COLO668 (cell line): Measurements from ENCODE around the gene TNFRSF25.

Experiments used
- DNase-seq: peaks from one replicate; lab custom pipeline; 2025; ENCODE audit not compliant: unreplicated experiment; lab: John Stamatoyannopoulos, UW

TNFRSF25 gene

DNA sequence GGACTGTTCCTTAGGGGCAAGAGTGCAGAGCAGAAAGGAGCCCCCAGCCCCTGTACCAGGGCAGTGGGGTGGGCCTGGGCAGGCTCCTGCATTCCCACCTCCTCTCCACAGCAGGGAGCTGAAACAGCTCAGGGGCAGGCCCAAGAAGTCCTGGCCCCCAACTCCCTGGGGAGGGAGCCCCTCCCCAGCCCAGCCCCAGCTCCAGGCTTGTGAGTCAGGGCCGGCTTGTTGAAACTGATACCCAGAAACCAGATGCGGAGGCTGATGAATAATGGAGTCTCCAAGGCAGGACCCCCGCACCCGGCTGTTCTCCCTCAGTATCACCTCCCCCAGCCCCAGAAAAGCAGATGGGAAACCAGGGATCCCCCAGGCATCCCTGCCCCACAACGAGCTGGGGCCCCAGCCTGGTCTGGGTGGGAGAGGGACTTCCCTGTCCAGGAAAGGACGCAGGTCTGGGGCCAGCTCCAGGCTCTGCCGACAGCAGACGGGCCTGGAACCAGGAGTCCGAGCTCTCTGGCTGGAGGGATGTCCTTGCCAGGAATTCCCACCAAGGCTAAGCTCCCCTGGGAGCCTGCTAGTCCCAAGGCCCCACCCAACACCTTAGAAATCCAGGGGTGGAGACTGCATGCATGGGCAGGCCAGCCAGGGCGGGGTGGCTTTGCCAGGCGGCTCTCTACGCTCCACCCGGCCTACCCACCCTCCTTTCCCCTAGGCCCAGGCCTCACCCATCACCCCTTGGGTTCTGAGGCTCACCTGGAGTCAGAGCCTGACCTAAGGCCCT, 22.8 kb upstream of the TNFRSF25 start:
- peak; percentile 30 for DNase-seq

DNA sequence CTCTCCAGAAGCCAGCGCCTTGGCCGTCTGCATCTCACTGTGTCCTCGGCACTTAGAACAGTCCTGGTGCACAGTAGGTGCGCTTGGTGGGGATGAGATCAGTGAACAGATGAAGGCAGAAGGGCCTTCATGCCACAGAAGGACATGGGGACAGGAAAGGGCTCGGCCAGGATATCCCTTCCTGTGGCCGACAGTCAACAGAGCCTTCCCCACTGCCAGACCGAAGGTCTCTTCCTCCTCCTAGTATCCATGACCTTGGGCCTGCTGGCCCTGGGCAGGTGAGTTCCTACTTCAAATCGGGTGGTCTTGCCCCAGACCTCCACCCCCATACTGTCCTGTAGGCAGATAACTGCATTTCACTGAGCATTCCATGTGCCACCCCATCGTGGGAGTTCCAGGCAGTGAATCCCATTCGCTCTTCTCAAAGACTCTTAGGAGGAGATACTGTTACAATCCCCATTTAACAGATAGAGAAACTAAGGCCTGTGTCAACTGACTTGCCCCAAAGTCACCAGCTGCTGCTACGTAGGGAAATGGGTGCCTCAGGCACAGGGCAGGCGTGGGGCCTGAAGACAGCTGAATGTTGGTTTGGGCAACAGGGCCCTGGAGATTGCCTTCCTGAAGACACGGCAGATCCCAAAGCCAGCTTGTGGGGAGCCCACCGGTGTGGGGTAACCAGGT, 22.0 kb upstream of the TNFRSF25 start:
- DNase-seq = no peak

DNA sequence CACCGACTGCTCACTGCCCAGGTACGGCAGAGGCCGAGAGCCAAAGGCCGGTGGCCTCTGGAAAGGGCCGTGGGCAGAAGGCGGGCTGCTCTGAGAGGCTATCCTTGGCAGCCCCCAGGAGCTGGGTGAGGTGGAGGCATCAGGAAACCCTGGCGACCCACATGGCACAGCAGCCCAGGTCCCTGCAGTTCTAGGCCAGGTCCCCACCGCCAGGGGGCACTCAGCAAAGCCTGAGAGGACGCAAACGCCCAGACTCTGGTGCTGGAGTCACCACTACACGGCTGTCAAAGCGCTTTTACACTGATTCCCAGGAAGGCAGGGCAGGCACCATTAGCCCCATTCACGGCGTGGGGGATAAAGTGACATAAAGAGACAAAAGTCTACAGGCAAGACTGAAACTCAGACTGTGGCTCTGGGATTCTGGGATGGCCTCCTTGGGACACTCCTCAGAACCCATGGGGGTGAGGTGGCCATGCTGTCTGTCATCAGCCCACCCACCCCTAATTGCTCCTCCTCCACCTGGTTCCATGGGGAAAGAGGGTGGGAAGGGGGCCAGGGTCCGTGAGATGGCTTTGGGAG, 20.5 kb upstream of the TNFRSF25 start:
- peak; percentile 96 for DNase-seq

DNA sequence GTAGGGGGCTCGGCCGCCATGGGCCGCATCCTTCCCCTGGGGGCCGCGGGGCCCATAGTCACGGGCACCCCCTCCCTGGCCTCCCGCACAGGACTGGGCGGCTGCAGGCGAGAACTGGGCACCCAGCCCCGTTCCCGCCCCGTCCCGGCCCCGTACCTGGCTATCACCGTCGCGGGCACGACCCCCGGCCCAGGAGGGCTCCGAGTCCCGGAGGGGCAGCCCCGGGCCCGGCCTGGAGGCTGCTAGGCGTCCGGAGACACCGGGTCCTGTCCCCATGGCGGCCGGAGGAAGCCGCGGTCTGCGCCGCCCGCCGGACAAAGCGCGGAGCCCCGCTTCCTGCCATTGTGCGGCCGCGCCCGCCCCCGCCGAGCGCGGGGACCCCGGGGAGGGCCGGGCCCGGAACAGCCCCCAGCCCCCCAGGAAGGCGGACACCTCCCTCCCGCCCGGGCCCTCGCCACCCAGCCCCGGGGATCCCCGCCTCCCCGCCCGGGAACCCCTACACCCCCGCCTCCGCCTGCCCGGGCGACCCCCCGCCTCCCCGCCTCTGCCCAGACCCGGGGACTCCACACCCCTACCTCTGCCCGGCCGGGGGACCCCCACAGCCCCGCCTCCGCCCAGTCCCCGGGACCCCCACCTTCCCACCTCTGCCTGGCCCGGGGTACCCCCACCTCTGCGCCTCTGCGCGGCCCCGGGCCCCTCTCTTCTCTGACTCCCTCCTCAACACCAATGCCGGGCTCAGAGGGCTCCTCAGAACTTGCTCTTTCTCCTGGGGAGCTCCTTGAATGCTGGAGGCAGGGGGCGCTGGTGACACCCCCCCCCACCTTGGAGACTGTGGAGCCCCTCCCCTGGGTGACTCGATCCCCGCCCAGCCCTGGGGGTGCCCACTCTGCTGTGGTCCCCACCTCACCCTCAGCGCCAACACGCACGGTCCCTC, 19.5 kb upstream of the TNFRSF25 start:
- DNase-seq = peak; percentile 36

DNA sequence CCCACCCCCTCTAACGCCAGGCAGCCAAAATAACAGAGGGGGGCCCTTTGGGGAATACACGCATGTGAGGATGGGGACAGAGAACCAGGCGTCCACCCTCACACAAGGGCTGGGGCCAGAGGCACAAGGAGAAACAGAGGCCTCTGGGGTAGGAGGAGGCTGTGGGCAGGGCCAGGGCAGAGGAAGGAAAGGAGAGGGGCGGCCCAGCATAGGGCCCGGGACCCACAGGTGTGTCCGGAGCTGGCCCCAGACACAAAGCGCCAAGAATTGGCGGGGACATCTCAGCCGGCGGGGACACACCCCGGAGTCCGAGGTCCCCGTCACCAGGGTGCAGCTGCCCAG, 18.8 kb upstream of the TNFRSF25 start:
- DNase-seq = no peak

DNA sequence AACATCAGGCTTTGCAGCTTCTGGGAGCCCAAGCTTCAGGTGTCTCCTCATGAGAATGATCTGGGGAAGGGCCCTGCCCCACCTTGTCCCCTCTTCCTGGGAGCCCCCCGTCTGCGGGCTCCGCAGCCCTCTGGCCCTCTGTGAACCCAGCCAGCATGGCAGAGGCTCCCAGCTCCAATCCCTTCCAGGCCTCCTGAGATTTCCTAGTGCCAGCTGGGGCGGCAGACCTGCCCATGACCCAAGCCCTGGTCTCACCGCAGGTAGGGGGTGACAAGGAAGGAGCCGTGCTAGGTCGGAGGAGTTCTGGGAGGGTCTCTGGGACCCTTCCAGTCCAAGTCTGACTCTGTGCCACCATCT, 17.8 kb upstream of the TNFRSF25 start:
- no peak for DNase-seq

DNA sequence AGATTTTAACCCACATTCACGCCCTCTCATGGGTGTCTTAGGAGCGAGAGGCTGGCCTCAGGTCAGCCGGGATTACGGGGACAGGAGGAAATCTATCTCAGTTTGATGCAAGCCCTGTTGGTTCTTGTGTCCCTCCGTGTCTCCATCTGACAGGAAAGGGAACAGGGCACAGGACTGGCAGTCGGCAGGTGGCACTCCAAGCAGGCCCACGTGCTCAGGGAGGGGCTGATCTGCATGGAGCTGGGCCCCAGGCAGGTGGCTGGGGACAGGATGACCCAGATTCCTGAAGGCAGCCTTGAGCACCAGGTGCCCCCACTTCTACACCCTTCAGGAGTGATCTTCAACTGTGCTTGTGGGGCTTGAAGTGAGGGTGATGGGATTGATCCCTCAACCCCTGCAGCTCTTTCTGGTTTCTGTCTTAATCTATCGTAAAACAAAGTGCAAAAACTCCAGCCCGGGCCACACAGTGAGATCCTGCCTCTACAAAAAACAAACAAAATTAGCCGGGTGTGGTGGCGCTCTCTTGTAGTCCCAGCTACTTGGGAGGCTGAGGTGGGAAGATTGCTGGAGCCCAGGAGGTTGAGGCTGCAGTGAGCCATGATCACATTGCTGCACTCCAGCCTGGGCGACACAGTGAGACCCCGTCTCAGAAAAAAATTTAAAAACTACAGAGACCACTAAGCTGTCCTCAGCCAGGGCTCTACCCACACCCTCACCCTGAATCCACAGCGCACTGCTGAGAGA, 17.2 kb upstream of the TNFRSF25 start:
- peak; percentile 91 for DNase-seq

DNA sequence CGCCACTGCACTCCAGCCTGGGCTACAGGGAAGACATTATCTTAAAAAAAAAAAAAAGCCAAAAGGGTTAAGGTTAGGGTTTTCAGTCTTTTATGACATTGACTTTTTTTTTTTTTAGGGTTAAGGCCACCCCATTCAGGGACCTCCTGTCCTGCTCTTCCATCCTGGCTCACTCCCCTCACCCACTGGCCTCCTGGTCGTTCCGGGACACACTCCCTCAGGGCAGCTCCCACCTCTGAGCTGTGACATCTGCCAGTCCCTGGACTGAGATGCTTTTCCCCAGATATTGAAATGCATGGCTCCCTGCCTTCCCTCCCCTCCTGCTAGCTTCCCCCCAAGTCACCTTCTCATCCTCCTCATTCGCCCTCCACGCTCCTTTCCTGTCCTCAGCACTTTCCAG, 15.8 kb upstream of the TNFRSF25 start:
- no peak for DNase-seq

DNA sequence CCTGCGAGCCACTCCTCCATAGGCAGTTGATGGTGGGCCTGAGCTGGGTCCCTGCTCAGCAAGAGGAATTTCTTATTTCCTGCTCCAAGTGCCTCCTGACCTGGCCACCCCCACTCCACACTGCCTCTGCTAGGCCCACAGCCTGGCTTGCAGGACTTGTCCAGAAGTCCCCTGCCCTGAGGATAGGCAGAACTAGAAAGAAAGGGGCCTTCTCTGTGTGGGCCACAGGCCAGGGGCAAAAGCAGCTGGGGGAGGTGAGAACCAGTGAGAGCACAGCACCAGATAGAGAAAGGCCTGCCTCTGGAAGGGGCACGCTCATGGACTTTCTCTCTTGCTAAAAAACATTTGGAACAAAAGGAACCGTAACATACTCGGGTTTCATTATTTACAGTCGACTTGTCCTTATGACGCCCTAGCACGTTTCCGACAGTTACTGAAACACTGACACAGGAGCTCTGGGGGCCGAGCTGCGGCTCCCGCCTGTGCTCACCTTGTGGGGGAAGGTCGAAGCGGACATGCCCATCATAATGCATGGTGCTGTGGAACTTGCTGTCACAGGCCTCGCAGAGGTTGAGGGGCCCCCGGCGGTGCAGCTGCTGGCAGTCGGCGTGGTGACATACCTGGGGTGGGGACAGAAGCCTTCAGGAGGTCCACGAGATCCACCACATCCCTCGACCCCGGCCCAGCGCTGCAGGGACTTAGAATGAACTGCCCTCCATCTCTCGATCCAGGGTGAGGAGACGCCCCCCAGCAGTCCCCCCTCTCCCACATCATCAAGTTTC, 11.3 kb upstream of the TNFRSF25 start:
- peak; percentile 50 for DNase-seq

DNA sequence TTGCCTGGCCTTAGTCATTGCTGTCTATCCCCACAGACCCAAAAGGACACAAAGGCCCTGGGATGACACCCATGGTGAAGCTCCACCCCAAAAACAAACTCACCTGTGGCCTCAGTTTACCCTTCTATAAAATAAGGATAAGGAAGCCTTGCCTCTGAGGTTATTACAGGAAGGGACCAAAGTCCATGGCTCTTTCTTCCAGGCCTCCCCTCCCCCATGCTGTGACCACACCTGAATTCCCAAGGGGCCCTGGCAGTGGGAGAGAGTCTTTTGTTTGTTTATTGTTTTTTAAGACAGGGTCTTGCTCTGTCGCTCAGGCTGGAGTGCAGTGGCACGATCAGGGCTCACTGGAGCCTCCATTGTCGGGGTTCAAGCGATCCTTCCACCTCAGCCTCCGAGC, 10.5 kb upstream of the TNFRSF25 start:
- no peak for DNase-seq

DNA sequence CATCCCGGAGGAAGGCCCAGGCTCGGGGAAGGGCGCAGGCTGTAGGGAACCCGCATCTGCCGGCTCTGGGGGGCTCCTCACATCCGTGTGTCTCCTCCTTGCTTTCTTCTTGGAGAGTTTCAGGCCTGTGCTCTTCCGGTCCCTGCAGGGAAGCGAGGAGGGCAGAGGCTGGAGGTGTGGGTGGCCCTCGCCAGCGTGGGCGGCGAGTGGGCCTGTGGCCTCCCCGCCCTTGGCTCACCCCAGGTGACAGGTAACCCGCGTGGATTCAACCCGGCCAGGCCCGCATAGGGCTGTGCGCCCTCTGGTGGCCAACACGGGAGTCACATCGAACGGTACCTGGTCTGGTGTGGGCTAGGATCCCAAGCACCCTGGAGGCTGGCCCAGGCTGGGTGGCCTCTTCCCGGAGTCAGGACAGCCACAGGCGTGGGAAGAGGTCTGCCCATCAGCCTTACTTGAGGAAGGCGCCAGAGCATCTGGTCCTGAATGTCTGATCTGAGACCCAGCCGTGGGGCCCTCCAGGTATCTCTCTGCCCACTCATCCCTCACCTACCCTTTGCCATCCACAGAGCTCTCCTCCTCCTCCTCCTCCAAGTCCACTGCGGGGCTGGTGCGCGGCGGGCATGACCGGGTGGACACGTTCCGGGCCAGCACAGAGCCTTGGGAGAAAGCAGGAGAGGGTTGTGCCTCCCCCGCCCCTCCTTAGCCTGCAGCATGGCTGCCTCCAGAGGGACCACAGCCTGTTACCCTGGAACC, 9.6 kb upstream of the TNFRSF25 start:
- DNase-seq = peak; percentile 93

DNA sequence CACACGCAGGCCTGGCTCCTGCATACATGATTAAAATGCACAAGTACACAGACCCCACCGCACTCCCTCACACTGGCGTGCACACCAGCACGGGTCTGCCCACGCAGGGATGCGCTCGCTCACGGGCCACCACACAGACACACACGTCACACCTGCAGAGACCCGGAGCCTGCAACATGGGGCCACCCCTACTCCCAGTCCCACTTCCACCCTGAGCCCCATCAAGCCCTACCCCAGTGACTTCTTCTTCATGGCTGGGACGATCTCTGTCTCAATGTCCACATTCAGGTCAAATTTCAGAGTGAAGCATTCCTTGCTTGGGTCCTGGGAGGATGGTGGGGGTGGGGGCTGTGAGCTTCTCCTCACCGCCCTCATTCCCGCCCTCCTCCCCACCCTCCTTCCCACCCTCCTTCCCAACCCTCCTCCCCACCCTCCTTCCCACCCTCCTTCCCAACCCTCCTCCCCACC, 8.9 kb upstream of the TNFRSF25 start:
- no peak for DNase-seq

DNA sequence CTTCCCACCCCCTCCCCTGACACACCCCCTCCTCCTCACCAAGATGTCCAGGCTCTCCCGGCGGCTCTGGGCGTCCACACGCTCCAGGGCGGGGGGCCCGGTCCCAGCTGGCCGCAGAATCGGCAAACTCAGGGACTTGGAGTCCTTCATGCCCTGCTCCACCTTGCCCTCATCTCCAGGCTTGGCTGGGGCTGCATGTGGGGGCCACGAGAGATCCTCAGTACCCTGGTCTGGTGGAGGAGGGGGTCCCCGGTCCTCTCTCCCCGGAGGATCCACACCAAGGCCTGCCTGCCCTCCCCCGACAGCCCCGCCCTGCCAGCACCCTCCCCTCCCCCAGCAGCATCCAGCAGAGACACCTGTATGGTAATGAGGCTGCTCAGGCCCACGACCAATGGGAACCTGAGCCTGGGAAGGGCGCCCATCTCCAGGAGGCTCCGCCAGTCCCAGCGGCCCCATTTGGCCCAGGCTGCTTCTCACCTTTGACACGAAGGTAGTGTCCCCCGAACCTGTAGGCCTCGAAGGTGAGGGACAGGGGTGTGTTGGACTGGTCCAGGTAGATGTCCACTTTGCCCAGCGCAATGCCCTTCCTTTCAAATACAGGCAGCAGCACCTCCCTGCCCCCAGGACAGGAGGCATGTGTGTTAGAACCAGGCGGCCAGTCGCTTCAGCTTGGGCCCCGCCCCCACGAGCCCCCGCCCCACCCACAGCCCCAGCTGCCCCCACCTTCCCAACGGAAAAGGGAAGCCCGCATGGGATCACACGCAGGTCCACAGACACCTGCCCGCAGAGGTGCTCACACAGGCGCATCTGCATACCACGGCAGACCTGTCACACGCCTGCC, 8.2 kb upstream of the TNFRSF25 start:
- DNase-seq = peak; percentile 98

DNA sequence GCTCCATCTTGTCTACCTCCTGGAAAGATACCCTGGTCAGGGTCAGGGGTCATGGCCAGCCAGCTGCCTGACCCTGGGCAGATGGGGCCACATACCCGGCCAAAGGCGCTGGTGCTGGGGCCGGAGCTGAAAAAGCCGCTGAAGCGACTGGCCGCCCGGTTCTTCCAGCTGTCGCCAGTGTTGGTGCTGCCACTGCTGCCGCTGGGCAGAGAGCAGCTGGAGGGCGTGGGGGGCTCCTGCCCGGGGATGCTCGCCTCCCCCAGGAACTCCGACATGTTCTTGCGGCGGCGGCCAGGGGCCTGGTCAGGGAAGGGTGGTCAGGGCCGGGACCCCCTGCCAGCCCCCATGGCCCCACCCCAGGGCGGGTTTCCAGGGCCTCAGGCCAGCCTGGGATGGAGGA, 7.2 kb upstream of the TNFRSF25 start:
- peak; percentile 55 for DNase-seq

DNA sequence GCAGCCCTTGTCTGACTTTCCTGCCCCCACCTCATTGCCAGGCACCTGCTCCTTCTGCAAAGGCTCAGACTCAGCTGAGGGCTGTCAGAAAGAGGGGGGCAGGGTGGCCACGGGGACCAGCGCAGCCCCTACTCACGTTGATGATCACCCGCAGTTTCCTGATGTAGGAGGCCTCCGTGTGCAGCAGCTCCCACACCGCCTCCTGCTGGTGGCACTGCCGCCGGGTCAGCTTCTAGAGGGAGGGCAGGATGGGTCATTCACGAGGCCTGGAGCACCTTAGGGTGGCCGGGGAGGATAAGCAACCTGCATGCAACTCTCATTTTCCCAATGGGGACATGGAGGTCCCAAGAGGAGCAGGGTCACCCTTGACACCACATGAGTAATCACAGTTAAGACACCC, 6.4 kb upstream of the TNFRSF25 start:
- DNase-seq = peak; percentile 79

DNA sequence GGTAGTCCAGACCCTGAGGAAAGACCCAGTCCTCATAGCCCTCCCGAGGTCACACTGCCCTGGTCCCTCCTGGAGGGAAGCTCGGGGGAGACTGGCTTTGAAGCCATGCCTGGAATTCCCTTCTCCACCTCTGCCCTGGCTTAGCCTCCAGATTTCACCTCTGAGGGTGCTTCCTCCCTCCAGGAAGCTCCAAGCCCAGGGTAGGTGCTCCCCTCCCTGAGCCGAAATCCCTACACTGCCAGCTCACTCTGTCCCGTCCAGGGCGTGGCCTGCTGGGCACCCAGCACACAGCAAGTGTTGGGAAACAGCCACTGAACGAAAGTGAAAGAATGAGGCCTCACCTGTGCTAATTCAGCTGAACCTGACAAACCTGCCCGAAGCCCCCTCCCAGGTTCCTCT, 6.0 kb upstream of the TNFRSF25 start:
- DNase-seq = peak; percentile 32

DNA sequence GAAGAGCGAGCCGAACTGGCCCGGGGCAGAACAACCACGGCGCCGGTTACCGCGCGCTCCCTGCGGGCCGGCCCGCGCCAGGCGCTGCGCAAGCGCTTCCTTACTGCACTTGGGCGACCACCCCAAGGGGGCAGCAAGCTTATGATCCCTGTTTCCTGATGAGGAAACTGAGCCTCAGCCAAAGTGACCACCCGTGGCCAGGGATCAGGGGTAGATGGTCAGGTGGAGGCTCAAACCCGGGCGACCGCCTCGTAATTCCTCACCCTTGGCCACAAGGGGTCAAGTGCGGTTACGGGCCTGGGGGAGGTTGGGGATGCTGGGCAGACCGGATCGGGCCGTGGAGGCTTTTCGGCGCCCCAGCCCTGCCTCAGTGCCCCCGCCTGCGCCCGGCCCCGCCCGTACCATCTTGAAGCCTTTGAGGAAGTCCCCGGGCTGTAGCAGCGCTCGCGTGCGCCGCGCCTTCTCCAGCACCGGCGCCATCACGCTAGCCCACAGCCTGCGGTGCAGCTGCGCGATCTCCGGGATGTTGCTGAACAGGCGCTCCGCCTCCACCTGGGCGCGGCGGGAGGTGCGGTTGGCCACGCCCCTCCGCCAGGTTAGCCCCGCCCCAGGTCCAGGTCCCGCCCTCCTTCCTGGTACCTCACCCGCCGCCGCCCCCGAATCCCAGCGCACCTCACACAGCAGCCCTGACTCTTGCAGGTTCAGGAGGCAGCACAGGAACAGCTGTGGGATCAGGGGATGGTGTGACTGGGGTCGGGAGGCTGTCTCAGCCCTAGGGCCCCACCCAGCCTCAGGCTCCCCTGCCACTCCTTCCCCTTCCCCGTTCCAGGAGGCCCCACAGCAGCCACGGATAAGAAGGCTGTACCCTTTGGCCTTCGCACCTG, 5.4 kb upstream of the TNFRSF25 start:
- no peak for DNase-seq
